Left renal cortex interstitium (tissue), 4 donors: ENCODE data around the gene SSB. TPM values are rescaled to one million over a fixed set of nuclear protein-coding genes. Genes with fewer than 3 reads are reported as not detected.
"Not testable (repeated sequence)": the region's sequence is repeated elsewhere in the genome, so short reads cannot be mapped to it uniquely, and the experiment has no call there.

ENCODE experiments used
- DNase-seq, 4 donors: peaks; one replicate each; pipeline ENCODE4 v3.0.0-alpha.2; 2013; ENCODE audit warnings: low read depth in 4 of 4, low spot score in 2 of 4, missing footprints in 1 of 4
- polyA plus RNA-seq, 4 donors: library from polyadenylated mRNA; unstranded; fragments of 120-200 nt; gene quantifications; one replicate each; pipeline ENCODE4 v1.2.1, GENCODE V29; 2013; ENCODE audit not compliant: insufficient read length in 4 of 4

SSB gene
- polyA plus RNA-seq, 4 donors = 165 to 206 (median 183) TPM

DNA sequence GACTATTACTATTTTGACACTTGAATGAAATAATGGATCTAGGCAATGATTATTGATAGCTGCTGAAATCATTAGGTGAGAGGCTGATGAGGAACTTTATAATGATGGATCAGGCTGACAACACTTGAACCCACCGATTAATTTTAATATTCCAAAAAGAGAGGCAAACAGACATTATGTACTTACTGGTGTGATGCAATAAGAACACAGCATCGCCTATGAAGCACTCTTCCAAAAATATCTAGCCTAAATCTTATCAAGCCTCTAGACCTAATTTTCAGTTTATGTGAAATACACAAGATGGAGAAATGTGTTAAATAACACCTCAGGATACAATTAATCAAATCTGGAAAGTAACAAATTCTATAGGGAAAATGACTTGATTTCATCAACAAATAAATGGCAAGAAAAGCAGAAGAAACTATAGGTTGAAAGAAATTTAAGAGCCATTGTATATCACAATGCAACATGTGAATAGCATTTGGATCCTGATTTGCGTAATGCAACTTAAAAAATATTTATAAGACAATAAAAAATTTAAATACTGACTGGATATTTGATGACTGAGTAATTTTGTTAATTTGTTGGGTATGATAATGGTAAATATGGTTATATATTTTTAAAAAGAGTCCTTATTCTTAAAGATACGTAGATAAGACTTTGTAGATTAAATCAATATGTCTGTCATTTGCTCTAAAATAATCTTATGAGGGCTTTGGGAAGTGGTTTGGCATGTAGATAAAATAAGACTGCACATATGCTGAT, 17.2 kb upstream of the SSB start:
- no peak for DNase-seq

DNA sequence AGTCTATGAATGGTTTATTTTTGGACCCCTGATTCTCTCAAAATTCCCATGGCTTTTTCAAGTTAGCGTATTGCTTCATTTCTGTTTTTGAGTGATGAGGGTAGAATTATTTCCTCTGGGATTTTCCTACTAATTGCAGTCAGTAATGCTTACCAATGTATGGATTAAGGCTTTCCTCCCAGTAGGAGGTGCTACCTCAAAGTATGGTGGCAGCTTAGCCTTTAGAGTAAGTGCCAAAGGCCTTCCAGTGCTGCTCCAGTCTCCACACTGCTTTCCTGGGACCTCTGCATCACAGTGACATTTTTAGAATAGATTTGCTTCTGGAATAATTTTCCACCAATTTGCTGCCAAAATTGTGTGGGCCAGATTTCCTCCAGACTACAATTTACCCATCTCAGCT, 16.2 kb upstream of the SSB start:
- DNase-seq = no peak

DNA sequence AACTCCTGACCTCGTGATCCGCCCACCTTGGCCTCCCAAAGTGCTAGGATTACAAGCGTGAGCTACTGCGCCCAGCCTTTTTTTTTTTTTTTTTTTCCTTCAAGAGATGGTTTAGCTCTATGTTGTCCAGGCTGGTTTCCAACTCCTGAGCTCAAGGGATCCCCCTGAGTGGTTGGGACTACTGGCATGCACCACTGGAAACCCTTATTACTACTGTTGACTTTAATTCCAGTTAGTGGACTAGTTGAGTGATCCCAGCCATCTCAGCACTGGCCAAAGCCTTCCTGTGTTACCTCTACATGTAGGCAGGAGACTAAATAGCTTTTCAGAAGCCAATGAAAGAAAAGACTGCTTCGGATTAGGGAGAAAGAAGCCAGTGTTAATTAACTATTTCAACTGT, 8.1 kb upstream of the SSB start:
- no peak for DNase-seq

DNA sequence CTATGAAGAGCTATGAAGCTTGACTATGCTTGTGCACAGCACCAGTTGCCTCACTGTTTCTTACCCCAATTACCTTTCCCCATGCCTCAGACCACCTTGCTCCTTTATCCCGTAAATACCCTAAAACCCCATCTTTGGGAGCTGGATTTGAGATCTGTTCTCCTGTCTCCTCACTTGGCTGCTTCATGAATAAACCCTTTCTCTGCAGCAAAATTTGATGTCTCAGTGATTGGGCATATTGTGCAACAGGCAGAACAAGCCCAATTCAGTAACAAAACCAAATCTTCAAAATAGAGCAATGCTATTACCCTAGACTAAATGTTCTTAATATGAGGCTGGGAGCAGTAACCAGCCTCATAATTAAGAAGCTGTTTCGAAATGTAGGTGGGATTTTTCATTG, 3.5 kb upstream of the SSB start:
- no peak for DNase-seq

DNA sequence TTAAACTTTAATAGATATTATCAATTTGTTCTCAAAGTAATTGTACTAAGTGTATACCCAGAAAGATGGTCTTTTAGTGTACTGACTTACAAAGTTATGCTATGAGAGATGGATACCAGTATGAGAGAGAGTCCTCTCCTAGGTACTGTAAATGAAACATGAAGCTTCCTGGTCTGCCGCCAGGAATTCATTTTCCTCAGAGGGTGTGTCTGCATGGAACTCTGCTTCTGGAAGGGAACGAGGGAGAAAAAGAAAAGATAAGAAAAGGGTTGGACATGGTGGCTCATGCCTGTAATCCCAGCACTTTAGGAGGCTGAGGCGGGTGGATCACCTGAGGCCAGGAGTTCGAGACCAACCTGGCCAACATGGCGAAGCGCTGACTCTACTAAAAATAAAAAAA, 2.2 kb upstream of the SSB start:
- DNase-seq = no peak

DNA sequence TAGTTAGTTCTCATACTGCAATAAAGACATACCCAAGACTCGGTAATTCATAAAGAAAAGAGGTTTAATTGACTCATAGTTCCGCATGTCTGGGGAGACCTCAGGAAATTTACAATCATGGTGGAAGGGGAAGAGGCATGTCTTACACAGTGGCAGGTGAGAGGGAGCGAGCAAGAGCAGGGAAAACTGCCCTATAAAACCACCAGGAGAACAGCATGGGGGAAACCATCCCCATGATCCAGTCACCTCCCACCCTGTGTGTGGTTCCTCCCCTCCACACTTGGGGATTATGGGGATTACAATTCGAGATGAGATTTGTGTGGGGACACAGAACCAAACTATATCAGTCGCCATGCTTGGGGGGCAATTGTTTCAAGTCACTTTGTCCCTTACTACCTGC, 1.1 kb upstream of the SSB start:
- no peak for DNase-seq

DNA sequence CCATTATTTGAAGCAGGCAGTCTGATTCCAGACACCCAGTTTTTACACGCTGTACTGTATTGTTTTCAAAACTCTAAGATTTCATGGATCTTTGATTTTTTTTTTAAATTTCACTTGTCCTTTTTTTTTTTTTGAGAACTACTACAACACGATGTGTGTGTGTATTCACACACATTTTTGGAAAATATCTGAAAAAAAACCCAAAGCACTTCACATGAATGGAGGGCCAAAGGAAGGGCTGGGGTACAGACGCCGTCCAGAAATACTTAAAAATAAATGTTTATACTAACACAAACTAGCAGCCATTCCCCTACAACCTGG, 314 bp upstream of the SSB start:
- peak in 1 of 4 donors; percentile 13 for DNase-seq

DNA sequence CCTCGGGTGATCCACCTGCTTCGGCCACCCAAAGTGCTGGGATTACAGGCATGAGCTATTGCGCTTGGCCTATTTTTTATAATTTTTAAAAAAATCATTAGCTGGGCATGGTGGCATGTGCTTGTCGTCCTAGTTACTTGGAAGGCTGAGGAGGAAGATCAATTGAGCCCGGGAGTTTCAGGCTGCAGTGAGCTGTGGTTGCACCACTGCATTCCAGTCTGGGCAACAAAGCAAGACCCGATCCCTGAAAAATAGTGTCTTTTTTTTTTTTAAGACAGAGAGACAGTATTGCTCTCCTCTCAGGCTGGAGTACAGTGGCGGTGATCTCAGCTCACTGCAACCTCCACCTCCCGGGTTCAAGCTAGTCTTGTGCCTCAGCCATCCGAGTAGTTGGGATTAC, 4.8 kb downstream of the SSB start:
- DNase-seq = no peak

DNA sequence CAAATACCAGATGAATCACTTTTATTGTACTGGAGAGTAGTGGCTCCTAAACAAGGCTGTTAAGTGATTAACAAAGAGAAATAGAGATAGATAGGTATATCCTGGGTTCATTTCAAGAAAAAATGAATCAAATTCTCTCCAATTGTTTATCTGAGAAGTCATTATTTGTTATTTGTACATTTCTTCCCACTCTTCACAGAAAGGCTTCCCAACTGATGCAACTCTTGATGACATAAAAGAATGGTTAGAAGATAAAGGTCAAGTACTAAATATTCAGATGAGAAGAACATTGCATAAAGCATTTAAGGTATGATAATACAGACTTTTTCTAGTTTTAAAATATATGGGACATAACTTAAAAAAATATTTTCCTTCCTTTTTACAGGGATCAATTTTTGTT, 7.9 kb downstream of the SSB start:
- DNase-seq = no peak

DNA sequence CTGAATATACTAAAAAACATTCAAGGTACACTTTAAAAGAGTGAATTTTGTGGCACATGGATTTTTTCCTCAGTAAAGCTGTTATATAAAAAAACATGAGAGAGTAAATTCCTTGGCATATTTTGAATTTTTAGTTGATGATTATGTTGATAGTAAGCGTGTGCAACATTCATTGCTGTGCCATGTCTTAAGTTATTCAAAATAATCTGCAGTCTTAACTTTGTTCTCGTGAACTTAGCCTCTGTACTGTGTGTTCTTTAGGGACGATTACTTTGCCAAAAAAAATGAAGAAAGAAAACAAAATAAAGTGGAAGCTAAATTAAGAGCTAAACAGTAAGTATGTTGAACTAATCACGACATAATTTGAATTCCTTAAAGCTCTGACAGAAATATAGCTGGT, 9.6 kb downstream of the SSB start:
- DNase-seq = no peak

DNA sequence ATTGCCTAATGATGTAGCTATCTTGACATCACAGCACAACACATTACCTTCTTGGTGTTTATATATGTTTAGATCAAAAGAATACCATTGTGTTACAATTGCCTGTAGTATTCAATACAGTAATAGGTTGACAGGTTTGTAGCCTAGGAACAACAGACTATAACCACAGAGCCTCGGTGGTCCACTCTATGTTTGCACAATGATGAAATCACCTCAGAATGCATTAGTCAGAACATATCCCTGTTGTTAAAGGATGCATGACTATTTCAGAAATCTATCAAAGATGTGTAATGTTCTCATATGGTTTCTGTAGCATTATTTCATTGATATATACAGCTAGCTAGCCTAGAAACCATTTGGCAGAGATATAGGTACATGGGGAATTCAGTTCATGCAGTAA, 17.2 kb downstream of the SSB start:
- DNase-seq = no peak

DNA sequence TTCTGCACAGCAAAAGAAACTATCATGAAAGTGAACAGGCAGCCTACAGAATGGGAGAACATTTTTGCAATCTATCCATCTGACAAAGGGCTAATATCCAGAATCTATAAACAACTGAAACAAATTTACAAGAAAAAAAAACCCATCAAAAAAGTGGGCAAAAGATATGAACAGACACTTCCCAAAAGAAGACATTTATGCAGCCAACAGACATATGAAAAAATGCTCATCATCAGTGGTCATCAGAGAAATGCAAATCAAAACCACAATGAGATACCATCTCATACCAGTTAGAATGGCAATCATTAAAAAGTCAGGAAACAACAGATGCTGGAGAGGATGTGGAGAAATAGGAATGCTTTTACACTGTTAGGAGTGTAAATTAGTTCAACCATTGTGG, 18.3 kb downstream of the SSB start:
- DNase-seq = not testable (repeated sequence)

DNA sequence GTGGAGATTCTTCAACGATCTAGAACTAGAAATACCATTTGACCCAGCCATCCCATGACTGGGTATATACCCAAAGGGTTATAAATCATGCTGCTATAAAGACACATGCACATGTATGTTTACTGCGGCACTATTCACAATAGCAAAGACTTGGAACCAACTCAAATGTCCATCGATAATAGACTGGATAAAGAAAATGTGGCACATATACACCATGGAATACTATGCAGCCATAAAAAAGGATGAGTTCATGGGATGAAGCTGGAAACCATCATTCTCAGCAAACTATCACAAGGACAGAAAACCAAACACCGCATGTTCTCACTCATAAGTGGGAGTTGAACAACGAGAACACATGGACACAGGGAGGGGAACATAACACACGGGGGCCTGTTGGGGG, 18.7 kb downstream of the SSB start:
- not testable (repeated sequence) for DNase-seq

DNA sequence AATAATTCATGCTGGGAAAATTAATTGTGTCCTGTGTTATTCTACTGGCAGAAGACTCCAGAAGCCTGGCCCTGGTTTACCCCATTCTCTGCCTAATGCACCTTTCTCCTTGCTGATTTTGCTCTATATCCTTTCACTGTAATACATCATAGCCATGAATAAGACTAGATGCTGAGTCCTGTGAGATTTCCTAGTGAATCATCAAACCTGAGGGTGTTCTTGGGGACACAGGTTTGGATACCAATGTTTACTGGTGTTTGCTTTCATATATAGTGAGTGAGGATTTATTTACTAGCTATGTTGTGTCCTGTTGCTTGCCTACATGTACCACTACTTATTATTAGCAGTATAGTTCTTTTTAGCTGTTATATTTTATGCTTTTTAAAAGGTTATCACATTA, 19.6 kb downstream of the SSB start:
- DNase-seq = no peak

DNA sequence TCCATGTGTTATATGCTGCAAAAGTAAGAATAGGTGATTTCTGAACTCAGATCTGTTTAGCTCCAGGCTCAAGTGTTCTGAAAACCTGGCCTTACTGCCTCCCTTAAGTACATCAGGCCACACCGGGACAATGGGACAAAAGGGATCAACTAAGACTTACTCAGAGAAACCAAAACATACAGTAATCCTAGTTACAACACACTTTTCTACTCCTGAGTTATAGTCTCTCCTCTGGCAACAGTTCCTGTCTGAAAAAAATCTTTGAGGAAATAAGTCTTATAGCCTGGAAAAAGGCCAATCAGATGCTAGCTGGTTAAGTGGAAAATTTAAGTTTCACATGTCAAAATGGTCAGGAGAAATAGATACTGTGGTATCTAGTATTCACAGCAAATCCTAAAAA, 20.4 kb downstream of the SSB start:
- DNase-seq = no peak

DNA sequence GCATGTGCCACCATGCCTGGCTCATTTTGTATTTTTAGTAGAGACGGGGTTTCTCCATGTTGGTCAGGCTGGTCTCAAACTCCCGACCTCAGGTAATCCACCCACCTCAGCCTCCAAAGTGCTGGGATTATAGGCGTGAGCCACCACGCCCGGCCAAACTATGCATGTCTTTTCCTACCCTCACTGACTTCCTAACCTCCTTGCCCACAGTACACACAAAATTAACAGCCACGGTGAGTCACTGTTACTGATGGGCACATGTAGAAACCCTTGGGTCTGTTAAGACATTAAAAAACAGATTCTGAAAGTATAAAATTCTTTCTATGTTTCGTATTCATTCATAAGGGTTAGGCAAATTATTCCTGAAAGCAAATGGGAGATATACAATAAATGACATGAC, 21.4 kb downstream of the SSB start:
- DNase-seq = not testable (repeated sequence)

DNA sequence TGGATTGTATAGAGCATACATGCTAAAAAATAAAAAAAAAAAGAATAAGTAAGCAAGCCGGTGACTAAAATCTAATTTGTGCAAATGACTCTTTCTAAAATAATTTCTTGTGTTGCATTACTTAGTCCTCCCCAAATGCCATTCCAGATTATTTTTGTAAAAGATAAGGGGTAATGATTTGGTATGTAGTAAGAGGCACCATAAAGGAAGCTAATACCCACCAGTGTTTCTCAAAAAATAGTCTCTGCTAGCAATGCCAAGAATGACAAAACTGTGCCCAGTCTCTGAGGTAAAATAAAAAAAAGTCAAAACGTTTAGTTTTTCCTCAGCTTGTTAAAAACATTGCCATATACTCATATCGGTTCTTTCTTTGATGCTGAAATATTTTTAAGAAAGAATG, 23.4 kb downstream of the SSB start:
- DNase-seq = no peak

DNA sequence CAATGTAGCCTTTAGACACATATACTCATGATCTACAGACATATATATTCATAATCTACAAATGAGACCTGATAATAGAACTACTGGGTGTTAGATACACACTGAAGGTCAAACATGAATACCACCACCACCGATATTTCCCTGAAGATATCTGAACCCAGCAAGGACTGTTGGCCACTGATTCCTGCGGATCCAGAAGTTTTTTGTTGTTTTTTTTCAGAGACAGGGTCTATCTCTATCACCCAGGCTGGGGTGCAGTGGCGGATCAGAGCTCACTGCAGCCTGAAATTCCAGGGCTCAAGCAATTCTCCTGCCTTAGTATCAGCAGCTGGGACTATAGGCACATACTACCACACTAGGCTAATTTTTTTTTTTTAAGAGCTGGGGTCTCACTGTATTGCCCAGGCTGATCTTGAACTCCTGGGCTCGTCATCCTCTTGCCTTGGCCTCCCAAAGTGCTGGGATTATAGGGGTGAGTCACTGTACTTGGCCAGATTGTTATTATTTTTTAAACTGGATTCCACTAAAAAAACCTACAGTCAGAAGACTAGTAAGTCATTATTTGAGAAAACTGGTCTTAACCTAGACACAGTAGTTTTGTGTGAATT, 24.2 kb downstream of the SSB start:
- no peak for DNase-seq

DNA sequence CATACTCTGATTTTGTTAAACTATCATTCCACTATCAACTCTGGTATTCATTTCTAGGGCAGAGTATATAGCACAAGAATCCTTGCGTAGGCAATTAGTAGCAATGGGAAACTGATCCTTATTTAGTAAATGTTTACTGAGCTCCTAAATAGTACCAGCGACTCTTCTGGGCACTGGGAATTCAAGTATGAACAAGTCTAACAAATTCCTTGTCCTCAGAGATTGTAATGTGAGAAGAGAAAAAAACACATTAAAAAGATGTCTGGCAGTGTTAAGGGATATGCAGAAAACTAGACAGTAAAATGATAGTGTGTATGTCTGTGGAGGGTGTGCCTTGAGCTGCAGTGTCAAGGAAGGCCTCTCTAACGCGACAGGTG, 25.3 kb downstream of the SSB start:
- no peak for DNase-seq

DNA sequence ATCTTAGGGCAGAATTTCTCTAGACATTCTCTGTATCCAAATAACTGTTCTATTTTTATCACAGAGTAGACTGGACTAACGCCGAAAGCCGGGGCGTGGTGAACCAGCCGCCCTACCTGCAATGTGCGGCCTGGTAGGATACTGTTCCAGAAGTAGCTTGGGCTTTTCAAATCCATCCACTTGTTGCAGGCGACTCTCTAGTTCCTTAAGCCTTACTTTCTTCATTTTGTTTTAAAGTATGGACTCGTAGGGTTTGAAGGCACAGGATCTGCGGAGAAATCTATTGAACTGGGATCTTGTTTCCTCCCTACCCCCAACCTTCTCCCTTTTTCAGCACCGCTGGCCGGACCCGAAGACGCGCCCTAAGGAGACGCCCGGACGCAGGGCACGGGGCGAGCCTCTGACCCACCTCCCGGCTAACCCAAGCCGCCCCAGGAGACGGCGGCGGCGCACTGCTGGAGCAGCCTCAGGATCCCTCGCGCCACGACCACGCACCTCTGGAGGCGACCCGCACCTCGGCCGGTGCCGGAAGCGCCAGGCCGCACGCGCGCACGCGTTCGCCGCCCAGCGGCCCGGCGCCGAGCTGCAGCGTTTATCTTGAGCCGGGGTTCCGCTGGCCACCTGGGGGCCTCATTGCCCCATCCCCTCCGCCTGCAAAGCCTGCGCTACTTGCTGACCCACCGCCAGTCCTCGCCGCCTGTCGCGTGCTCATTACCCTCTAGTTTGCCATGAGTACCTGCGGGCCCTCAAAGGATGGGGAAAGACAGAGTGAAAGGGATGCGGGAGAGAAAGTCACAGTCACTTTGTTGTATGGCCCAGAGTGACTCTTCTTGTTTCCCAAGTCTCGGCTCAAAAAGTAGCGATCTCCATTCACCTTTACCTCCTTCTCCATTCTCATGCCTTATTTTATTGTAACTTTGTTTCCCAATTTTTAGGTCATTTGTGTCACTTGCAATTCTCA, 26.0 kb downstream of the SSB start, which contains the start of gene METTL5:
Gene METTL5 (minus strand): TSS at position 533 of the 961 bp plus-strand sequence. CDS start 308 bp downstream, at position 225.
- DNase-seq = peak in 3 of 4 donors; percentile 59 to 75 (median 71)
